ENCODE data around the gene GRAMD4.

GRAMD4 gene

DNA sequence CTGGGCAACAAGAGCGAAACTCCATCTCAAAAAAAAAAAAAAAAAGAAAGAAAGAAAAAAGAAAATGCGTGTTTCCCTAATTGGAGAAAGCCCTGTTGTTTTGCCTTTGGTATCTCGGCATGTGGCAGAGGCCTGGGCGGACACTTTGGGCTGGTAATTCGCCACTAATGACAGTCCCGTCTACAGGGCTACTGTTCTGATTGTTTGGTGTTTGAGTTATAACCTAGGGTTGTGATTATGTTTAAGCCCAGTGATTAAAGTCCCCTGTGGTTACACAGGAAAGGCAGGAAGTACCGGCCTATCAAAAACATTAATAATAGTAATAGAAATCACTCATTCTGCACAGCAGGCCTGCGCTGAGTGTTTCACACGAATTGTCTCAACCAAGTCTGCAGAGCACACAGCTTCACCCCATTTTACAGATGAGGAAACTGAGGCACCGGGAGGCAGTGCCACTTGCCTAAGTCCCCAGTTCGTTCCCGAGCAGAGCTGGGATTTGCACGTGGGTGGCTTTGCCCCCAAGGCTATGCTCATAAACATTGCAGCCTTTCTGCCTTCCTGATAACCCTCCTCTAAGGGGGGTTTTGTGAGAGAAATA, 39.1 kb upstream of the GRAMD4 start:
- TF ChIP-seq, protein P1, sequence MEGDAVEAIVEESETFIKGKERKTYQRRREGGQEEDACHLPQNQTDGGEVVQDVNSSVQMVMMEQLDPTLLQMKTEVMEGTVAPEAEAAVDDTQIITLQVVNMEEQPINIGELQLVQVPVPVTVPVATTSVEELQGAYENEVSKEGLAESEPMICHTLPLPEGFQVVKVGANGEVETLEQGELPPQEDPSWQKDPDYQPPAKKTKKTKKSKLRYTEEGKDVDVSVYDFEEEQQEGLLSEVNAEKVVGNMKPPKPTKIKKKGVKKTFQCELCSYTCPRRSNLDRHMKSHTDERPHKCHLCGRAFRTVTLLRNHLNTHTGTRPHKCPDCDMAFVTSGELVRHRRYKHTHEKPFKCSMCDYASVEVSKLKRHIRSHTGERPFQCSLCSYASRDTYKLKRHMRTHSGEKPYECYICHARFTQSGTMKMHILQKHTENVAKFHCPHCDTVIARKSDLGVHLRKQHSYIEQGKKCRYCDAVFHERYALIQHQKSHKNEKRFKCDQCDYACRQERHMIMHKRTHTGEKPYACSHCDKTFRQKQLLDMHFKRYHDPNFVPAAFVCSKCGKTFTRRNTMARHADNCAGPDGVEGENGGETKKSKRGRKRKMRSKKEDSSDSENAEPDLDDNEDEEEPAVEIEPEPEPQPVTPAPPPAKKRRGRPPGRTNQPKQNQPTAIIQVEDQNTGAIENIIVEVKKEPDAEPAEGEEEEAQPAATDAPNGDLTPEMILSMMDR (IDR thresholded peaks at IDR 0.05; ENCODE audit: low read depth, low read length): no peak
- DNase-seq (ENCODE audit: extremely low read depth, low read depth): no peak

DNA sequence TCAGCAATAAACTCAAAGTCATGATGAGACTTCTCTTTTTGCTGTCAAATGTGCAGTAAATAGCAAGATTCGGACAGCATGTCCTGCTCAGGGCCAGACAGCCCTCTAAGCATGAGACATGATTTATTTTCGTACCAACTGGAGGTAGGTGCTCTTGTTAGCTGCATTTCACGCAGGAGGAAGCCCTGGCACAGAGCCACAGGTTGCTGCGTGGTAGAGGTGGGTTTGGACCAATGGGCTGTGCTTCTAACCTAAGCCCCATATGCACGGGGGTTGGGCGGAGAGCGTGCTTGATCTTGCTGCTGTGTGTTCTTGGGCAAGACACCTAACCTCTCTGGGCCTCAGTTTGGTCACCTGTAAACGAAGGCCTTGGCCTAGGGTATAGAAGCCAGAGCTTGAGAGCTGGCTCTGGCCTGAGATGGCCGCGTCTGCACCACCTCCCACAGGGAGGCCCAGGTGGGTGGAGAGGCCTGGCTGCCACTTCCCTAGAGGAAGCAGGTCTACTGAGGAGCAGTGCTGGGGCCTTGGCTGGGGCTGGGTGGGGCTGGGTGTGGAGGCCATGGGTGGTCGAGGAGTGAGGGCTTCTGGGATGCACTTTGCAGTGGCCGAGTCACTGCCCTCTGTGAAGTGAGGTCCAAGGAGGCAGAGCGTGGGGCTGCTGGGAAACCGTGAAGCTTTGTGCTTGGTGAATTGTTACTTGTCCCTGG, 38.5 kb upstream of the GRAMD4 start:
- TF ChIP-seq, protein P1 (IDR thresholded peaks at IDR 0.05; ENCODE audit: low read depth, low read length): no peak
- no peak for DNase-seq (ENCODE audit: extremely low read depth, low read depth)

- TF ChIP-seq, protein P1 (IDR thresholded peaks at IDR 0.05; ENCODE audit: low read depth, low read length): no peak
- no peak for DNase-seq (ENCODE audit: extremely low read depth, low read depth)
These were observed 37.8 kb upstream of the GRAMD4 start for GRCh38 chr22:46582281-46582933.

- DNase-seq (ENCODE audit: extremely low read depth, low read depth): no peak
- TF ChIP-seq, protein P1 (IDR thresholded peaks at IDR 0.05; ENCODE audit: low read depth, low read length): no peak
These were observed 36.6 kb upstream of the GRAMD4 start for GRCh38 chr22:46583571-46583970.

DNA sequence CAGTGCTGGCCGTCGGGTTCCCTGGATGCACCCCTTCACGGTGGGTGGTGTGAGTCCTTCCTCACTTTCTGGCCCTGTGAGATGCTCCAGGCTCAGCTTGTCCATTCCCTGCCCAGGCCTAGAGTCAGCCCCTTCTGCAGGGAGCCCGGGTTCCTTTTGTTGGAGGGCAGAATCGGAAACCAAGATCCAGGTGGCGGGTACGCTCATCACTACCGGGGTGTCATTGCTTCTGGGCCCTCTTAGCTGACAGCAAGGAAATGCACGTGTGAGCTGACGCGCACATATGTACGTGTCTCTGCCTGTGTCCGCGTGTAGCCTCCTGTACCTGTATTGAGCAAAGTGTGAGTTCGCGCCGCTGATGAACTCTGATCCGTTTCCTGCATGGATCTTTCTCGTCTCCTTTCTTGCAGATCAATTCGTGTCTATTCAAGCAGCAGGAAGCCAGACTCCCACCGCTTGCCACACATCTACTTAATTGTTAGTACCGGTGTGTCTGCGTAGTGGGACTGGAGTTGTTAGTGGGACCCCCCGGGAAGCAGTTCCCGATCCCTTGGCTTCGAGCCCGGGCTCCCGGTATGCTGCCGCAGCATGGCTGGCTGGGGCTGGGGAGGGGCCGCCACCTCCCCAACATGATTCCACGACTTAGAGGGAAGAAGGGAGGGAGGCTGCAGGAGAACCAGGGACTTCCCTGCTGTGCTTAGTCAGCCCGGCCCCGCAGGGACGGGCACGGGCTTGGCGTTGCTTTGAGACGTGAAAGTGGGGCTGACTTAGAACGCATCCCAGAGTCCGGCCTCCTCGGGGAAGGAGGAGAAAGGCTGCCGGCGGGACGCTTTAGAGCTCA, 35.9 kb upstream of the GRAMD4 start:
- no peak for DNase-seq (ENCODE audit: extremely low read depth, low read depth)
- TF ChIP-seq, protein P1 (IDR thresholded peaks at IDR 0.05; ENCODE audit: low read depth, low read length): no peak

GRCh38 chr22:46585340-46586122, 34.7 kb upstream of the GRAMD4 start:
- TF ChIP-seq, protein P1 (IDR thresholded peaks at IDR 0.05; ENCODE audit: low read depth, low read length): no peak
- no peak for DNase-seq (ENCODE audit: extremely low read depth, low read depth)
